ENCODE results near the gene CCBE1.

CCBE1 gene

GRCh38 chr18:59388817-59389216 is 308.4 kb downstream of the CCBE1 start:
- DNase-seq (ENCODE audit: low read depth): no peak

DNA sequence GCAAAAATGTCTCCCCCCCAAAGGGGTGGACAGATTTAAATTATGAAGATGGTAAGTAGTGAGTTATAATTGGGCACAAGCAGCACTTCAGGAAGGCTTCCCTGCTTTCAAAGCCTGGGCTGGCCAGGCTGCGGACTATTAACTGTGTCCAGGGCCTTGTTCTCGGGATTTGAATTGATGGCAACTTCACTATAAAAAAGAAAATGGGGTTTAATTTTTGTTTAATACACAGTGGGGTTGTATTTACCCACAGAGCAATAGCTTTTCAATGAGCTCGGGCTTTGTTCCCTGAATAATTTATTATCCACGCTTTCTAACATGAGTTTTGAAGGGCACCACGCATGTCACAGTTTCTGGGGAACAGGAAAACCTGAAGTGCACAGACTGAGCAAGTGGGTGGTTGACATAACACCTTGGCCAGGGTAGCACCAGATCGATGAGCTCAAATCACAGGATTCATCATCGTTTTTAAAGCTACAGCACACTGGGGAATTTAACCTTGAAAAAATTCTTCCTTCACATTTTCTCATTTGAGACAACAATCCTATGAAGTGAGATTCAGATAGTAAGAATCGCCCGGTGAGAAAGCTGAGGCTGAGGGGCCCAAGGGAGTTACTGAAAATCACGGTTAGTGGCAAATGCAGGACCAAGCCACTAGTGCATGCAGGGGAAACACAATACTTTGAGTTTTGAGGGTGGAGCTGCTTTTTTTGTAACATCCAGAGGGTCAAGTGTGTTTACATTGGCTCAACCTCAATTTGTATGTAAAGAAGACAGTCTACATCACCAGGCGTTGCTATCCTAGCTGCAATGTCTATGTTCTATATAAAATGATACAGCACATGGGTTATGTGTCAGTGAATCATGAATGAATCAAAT is 309.3 kb downstream of the CCBE1 start:
- DNase-seq (ENCODE audit: low read depth): no peak

- no peak for DNase-seq (ENCODE audit: low read depth)
Observed at GRCh38 chr18:59386909-59387686, 310.1 kb downstream of the CCBE1 start.

- no peak for DNase-seq (ENCODE audit: low read depth)
Observed at GRCh38 chr18:59385191-59385590, 312.0 kb downstream of the CCBE1 start.

DNA sequence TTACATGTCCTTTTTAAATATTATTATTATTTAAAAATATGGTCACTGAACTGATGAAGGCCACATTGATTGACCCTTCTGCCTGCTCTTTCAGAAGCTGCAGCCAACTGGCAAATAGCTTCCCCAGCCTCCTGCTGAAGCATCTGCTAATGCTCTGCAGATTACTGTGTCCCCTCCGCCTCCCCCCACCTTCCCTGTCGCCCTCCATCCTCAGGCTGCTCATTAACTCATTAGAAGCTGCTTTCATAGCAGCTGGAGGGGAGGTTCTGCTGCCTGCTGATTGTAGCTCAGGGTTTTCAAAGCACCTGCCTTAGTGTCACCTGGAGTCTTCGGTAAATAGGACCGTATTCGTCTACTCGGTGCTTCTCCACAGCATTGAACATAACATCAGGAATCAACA is 313.4 kb downstream of the CCBE1 start:
- DNase-seq (ENCODE audit: low read depth): no peak

DNA sequence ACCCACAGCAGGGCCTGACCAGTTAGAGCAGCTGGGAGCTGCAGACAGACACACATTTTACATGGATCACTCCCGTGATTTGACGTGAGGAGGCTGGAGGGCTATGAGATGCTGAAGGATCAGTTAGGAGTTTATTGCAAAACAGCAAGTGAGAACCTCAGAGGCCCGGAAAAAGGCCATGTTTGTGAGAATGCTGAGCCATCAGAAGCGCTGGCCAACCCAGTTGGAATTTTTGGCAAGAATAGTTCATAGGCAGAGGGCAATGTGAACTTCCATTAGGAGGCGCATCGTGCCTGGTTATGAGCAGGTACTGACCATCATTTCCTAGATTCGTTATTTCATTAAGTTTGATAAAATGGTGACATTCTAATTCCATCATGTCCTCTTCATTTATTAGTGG is 314.8 kb downstream of the CCBE1 start:
- no peak for DNase-seq (ENCODE audit: low read depth)

GRCh38 chr18:59381949-59382348 is 315.3 kb downstream of the CCBE1 start:
- no peak for DNase-seq (ENCODE audit: low read depth)
